Measurements from ENCODE around the gene WDHD1.
"Not testable (repeated sequence)": the region's sequence is repeated elsewhere in the genome, so short reads cannot be mapped to it uniquely, and the experiment has no call there.

The WDHD1 gene

DNA sequence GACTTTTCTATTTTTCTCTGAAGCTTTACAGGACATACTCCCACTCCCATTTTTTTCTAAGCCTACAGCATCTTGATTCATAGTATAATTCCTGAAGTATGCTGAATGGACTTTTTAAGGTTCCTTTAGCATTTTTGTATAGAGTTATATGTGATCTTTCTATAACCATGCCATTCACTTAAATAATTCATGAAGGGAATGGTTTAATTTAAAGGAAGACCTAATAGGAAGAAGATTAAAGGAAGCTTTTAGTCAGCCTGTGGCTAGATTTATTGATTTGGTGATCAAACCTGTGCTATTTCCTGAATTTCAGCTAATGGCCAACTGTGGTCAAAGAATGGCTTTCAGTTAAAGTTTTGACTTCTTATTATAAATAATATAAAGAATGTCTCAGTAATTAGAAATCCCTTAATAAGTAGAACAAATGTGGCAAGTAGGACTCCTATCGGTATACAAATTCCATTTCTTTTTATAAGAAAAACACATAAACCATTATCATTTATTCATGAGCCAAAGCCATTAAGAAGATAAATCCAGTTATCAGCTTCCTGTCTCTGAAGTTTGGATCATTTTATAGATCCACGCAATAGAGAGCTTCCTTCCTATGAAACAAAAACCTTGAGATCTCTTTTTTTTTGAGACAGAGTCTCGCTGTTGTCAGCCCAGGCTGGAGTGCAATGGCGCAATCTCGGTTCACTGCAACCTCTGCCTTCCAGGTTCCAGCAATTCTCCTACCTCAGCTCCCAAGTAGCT is 20.6 kb upstream of the WDHD1 start:
- no peak for DNase-seq

- DNase-seq: no peak
Measured at GRCh38 chr14:55045087-55045486, 18.2 kb upstream of the WDHD1 start.

- no peak for DNase-seq
Measured at GRCh38 chr14:55043528-55043927, 16.6 kb upstream of the WDHD1 start.

DNA sequence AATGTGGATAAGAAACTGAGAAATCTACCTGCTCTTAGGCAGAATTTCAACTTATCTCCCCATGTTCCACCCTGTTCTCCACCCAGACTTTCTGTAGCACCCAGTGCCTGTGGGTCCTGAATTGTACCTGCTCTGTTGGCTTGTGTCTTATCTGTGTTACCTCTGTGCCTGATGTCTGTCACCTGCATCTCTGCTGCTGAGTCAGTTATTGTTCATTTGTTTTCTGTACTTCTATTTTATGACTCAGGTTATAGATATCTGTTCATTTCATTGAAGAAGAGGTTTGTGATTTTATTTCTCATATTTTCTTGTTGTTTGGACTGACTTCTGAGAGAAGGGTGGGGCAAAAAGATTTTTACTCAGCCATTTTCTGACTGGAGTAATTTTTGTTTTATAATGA is 11.8 kb upstream of the WDHD1 start:
- DNase-seq: no peak

GRCh38 chr14:55037995-55038394 is 11.1 kb upstream of the WDHD1 start:
- DNase-seq: not testable (repeated sequence)

- no peak for DNase-seq
Measured at GRCh38 chr14:55031190-55031589, 4.3 kb upstream of the WDHD1 start.

DNA sequence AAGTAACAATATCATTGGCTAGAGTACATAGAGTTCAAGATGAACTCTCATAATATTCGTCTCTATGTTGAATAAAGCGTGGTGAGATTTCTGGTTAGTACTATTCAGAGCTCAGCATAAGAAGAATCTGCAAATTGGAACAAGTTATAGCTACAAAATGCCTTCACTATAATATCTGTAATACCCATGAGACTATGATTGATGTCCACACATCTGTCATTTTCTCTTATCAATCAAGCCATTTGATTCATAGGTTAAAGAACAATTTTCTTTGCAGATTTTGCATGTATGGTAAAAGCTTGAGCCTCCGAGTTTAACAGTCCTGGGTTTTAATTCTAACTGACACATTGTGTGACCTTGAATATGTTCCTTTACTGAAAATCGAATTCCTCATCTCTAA is 1.6 kb upstream of the WDHD1 start:
- no peak for DNase-seq

GRCh38 chr14:55028066-55028465 is 1.2 kb upstream of the WDHD1 start:
- no peak for DNase-seq

GRCh38 chr14:55026441-55026792 is 482 bp downstream of the WDHD1 start:
- DNase-seq: no peak

GRCh38 chr14:55025948-55026347 is 951 bp downstream of the WDHD1 start:
- DNase-seq: no peak

DNA sequence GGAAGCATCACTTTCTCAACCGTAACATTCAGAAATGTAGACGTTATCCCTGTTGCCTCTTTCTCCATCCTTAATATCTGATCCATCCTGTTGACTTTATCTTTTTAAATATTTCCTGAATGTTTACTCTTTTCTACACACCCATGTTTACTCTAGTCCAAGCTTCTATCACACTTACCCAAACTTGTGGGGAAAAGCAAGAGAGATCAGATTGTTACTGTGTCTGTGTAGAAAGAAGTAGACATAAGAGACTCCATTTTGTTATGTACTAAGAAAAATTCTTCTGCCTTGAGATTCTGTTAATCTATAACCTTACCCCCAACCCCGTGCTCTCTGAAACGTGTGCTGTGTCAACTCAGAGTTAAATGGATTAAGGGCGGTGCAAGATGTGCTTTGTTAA is 2.5 kb downstream of the WDHD1 start:
- DNase-seq: not testable (repeated sequence)

GRCh38 chr14:55019968-55020554 is 6.8 kb downstream of the WDHD1 start:
- no peak for DNase-seq

DNA sequence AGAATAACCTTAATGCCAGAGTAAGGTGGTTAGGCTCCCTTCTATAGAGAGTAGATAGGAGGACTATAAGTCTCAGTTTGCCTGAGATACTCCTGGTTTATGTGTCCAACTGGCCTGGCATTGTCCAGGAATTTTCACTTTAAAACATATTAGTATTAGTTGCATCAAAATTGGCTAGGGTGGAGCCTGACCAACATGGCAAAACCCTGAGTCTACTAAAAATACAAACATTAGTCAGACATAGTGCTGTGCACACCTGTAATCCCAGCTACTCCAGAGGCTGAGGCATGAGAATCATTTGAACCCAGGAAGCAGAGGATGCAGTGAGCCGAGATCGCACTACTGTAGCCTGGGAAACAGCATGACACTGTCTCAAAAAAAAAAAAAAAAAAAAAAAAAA is 11.9 kb downstream of the WDHD1 start:
- DNase-seq: no peak

GRCh38 chr14:55005071-55005470 is 21.8 kb downstream of the WDHD1 start:
- no peak for DNase-seq

DNA sequence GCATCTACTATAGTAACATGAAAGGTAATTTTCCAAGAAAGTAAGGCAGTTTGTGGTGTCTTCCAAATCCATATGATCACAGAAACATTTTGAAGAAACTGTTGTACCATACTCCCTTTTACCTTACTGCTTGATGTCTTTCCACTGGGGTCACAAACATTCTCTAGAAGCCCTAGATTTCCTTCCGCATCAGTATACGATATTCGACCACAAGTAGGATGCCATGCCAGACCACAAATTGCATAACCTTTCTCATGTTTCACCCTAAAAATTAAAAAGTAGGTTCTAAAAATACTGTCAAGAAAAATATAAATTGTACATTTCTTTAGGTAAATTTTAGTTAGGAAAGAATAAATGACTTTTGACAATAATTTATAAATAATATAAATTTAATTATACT is 26.5 kb downstream of the WDHD1 start:
- DNase-seq: no peak

DNA sequence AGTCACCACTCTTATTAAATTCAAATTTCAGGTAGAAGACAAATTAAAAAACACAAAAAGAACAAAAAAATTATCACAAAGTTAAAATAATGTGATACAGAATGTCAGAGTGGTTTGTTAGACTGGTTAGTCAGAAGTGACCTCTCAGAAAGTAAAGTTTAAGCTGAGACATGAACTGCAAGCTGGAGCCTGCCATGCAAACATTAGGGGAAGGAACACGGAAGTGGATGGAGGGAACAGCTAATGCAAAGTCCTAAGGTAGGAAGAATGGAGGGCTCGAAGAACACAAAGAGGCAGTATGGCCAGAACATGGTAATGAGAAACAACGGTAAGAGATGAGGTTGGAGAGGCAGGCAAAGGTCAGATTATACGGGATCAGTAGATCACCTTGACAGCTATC is 41.7 kb downstream of the WDHD1 start:
- no peak for DNase-seq

GRCh38 chr14:54981698-54982097 is 45.2 kb downstream of the WDHD1 start:
- DNase-seq: no peak

DNA sequence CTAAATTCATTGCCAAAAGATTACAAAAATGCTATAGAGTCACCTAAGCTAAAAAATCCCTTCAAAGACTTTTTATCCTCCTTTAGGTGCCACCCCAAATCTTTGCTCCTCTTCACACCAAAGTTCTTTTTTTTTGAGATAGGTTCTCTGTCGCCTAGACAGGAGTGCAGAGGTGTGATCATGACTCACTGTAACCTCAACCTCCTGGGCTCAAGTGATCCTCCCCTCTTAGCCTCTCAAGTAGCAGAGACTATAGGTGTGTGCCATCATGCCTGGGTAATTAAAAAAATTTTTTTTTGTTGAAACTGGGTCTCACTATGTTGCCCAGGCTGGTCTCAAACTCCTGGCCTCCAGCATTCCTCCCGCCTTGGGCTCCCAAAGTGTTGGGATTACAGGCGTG is 47.9 kb downstream of the WDHD1 start:
- no peak for DNase-seq

DNA sequence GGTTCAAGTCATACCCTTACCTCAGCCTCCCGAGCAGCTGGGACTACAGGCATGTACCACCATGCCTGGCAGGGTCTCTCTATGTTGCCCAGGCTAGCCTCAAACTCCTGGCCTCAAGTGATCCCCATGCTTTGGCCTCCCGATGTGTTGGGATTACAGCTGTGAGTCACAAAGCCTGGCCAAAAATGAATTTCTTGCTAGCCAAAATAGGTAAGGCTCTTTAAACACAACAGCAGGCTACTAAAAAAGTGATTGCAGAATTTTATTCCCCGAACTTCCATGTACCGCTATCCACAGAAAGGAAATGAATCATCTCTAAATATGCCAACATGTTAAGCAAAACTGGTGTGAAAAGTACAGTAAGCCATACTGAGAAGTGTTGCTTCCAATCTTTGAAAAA is 50.6 kb downstream of the WDHD1 start:
- no peak for DNase-seq

GRCh38 chr14:54975856-54976255 is 51.0 kb downstream of the WDHD1 start:
- DNase-seq: no peak

DNA sequence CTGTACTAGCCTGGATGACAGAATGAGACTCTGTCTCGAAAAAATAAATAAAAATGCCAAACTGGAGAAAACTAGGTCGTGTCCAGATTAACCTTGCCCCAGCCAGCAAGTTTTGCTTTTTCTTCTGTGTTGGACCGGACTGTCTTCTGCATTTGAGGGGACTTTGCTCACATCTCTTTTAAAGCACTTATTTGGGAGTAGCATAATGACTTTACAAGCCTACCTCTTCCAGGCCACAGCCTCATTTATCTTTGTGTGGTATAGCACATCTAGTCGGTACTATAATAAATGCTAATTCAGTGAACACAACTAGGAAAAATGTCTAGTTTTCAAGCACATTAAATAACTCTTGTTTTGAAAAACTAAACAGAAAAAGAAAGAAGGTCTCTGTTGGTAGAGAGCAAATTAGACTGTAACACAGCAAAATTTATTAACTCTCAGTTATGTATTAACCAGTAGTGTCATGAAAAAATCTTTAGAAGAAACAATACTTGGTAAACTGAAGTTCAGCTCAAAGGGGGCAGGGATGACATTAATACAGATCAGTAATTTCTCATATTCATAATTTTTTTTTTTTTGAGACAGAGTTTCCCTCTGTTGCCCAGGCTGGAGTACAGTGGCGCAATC is 52.0 kb downstream of the WDHD1 start:
- DNase-seq: no peak

DNA sequence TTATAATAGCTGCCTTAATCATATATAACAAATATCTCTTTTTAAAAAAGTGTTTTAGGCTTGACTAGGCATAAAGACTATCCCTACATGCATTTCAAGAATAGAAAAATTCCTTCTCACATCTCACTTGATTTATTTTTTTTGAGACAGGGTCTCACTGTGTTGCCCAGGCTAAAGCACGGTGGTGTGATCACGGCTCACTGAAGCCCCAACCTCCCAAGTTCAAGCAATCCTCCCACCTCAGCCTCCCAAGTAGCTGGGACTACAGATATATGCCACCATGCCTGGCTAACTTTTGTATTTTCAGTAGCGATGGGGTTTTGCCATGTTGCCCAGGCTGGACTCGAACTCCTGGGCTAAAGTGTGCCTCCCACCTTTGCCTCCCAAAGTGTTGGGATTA is 59.4 kb downstream of the WDHD1 start:
- DNase-seq: no peak

GRCh38 chr14:54955143-54955542 is 71.8 kb downstream of the WDHD1 start:
- no peak for DNase-seq

DNA sequence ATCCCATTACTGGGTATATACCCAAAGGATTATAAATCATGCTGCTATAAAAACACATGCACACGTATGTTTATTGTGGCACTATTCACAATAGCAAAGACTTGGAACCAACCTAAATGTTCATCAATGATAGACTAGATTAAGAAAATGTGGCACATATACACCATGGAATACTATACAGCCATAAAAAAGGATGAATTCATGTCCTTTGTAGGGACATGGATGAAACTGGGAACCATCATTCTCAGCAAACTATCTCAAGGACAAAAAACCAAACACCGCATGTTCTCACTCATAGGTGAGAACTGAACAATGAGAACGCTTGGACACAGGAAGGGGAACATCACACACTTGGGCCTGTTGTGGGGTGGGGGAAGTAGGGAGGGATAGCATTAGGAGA is 73.3 kb downstream of the WDHD1 start:
- DNase-seq: not testable (repeated sequence)

GRCh38 chr14:54952803-54953202 is 74.1 kb downstream of the WDHD1 start:
- DNase-seq: not testable (repeated sequence)
